NK-92 (cell line): ENCODE results near the gene REPS2.
"Not testable (repeated sequence)": the region's sequence is repeated elsewhere in the genome, so short reads cannot be mapped to it uniquely, and the experiment has no call there.

Experiments
- DNase-seq: peaks from one replicate; lab custom pipeline; 2025; ENCODE audit not compliant: unreplicated experiment; lab: John Stamatoyannopoulos, UW

REPS2 gene

GRCh38 chrX:16963216-16963615 is 16.8 kb downstream of the REPS2 start:
- DNase-seq, result no peak

GRCh38 chrX:16964976-16965375 is 18.5 kb downstream of the REPS2 start:
- DNase-seq, result not testable (repeated sequence)

DNA sequence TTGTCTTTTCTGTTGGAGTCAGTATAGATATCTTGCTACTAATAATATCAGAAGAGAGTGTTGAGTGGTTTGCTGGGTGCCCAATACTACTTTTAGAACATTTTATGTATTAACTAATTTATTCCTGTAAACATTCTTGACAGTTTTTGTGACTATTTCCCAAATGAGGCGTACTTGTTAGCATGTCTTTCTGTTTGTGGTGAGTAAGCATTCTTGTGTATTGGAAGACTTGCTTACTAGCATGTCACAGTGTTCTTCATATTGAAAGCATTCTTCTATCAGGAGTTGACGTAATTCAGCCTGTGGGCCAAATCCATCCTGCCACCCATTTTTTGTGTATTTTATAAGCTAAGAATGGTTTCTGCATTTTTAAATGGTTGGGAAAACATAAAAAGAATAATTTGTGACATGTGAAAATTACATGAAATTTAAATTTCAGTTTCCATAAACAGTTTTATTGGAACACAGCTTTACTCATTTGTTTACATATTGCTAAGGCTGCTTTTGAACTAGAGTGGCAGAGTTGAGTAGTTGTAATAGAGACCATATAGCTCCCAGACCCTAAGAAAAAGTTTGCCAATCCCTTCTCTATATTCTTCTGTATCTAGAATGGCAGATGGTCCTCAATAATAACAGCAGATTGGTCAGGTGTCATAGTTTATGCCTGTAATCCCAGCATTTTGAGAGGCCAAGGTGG is 20.4 kb downstream of the REPS2 start:
- no peak for DNase-seq

- DNase-seq, result not testable (repeated sequence)
Observed at GRCh38 chrX:16968753-16969152, 22.3 kb downstream of the REPS2 start.

DNA sequence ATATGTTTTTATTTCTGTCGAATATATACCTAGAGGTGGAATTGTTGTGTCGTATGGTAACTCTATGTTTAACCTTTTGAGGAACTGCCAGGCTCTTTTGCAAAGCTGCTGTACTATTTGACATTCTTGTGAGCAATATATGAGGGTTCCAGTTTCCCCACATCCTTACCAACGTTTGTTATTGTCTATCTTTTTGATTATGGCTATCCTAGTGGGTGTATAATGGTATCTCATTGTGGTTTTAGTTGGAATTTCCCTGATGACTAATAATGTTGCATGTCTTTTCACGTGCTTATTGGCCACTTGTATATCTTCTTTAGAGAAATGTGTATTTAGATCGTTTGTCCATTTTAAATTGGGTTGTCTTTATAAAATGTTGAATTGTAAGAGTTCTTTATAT is 24.5 kb downstream of the REPS2 start:
- DNase-seq, result no peak

GRCh38 chrX:16971694-16972093 is 25.2 kb downstream of the REPS2 start:
- DNase-seq, result no peak

DNA sequence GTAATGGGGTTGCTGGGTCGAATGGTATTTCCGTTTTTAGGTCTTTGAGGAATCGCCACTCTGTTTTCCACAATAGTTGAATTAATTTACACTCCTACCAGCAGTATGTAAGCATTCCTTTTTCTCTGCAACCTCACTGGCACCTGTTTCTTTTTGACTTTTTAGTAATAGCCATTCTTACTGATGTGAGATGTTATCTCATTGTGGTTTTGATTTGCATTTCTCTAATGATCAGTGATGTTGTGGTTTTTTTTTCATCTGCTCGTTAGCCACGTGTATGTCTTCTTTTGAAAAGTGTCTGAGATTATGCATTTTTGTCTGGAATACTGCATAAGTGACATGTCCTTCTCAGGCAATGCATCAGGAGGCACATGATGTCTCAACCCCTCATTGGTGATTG is 28.8 kb downstream of the REPS2 start:
- DNase-seq, result no peak

- no peak for DNase-seq
Observed at GRCh38 chrX:16977771-16978170, 31.3 kb downstream of the REPS2 start.

DNA sequence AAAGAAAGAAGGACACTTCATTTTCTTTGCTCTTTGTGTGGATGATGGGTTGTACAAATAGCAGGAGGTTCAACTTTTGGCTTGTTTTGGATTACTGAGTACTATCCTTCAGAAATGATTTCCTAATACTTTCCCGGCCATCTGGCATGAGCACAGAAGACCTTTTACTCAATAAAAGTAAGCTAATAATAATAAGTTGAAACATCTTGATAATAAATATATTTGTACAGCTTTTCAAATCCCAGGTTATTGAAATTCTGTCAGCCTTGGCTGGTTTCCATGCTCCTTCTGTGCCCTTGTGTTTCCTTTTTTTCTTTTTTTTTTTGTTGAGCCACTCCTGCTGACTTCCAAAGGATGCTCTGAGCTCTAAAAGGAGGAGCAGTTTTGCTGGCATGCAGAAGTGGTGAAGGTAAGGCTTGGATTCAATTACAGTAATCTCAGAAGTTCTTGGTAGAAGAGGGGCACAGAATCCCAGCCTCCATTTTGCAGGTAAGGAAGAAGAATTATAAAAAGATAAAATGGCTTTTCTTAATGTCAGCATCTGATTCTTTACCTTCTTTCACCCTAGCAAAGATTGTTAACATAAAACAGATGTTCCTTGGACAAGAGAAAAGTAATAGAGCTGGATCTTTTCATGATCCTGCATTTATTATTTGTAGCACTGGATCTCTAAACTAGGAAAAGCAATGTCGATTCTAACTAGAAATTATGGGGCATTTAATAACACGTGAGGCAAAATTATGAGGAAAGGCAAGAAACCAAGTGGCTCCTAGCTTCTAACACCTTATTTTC is 31.9 kb downstream of the REPS2 start:
- no peak for DNase-seq

- no peak for DNase-seq
Observed at GRCh38 chrX:16979226-16979625, 32.8 kb downstream of the REPS2 start.

DNA sequence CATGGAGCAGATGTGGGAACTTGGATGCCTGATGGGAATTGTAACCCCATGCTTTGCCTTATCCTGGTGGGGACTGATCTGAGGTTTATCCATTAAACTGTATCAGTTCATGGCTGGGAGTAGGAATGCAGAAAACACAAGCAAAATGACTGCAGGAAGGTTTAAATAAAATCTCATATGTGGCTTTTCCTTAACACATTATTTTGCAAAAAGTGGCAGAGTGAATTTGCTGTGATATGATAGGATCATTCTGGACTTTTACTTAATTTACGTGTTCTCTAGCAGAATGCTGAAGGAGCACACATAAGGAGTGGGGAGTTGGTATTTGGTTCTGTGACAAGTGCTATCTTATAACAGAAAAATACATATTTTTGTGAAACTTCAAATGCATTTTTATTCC is 34.8 kb downstream of the REPS2 start:
- DNase-seq, result no peak

DNA sequence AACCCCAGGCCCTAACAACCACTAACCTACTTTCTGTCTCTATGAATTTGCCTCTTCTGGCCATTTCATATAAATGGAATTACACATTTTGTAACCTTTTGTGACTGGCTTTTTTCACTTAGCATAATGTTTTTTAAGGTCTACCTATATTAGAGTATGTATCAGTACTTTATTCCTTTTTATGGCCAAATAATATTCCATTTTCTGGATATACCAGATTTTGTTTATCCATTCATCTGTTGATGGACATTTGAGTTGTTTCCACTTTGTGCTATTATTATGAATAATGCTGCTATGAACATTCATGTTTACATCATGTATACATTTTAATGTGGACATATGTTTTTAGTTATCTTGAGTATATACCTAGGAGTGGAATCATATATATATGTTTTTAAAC is 35.5 kb downstream of the REPS2 start:
- no peak for DNase-seq

DNA sequence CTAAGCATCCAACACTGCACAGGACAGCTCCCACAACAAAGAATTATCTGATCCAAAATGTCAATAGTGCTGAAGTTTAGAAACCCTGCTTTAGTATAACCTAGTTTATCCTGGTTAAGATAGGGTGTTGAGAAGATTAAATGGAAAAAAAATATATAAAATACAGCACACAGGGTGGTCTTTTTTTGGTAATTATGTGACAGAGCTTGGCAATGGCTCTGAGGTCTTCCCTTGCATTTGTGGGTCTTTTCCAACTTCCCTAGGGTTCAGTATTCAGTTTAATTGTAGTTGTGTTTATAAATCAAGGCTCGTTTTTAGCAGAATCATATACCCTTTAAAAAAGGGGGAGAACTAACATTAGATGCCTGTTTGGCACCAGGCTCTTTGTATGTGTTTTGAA is 36.6 kb downstream of the REPS2 start:
- no peak for DNase-seq

GRCh38 chrX:16985286-16985685 is 38.8 kb downstream of the REPS2 start:
- no peak for DNase-seq

- DNase-seq, result no peak
Observed at GRCh38 chrX:16986169-16986568, 39.7 kb downstream of the REPS2 start.

DNA sequence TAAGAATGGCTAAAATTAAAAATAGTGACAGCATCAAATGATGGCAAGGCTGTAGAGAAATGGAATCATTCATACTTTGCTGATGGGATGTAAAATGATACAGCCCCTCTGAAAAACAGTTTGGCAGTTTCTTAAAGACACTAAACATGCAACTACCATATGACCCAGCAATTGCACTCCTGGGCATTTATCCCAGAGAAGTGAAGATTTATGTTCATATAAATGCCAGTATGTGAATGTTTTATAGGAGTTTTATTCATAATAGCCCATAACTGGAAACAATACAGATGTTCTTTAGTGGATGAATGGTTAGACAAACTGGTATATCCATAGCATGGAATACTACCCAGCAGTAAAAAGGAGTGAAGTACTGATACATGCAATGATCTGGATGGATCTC is 43.3 kb downstream of the REPS2 start:
- no peak for DNase-seq

- DNase-seq, result no peak
Observed at GRCh38 chrX:16990839-16991238, 44.4 kb downstream of the REPS2 start.

GRCh38 chrX:16992445-16992844 is 46.0 kb downstream of the REPS2 start:
- DNase-seq, result no peak

DNA sequence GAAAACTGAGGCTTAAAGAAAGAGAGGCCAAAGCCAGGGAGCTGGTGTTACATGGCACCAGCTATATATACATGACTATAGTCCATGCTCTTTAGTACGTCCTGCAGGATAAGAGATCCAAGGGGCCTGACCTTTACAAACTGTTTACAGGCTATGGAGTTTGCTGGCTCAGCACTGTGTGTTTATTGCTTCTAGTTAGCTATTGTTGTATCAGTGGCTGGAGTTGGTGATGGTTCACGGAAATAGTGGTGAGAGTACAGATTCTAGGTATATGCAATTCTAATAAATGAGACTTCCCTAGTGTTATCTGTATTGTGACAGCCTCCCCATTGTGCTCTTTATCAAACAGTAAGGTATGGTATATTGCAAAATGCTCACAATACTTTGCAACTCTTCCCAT is 46.5 kb downstream of the REPS2 start:
- no peak for DNase-seq

DNA sequence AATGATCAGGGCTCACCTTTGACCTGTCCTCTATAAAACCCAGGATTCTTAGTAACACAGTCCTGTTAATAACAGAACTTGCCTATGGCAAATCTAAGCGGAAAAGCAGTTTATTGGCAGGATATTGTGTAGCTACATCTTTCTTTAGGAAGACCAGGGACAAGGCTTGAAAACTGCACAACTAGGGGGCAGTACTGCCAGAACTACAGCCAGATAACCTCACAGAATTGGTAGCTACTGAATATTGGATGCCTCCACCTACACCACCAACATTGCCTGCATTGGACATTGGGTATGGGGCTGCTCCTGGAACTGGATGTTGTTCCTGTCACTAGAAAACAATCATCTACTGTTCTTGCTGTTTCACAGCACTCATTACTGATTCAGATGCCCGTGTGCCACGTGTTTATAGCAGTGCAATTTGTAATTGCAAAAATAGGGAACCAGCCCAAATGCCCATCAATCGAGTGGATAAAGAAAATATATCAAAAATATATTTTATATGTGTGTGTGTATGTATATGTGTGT is 47.4 kb downstream of the REPS2 start:
- no peak for DNase-seq

DNA sequence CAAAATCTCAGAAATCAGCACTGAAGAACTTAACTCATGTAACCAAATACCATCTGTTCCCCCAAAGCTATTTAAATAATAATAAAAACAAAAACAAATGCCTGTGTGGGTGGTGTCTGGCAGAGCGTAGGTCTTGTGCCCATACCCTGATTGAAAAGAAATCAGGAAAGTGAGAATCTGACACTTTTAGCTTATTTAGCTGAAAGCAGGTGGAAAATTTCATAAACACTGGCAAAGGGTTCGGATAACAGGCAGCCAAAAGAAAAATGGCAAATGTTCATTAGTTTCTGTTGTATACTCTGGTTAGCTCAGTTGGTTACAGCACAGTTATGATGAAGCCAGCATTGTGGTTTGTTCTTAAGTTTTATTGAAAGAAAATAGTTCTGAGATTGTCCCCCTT is 48.3 kb downstream of the REPS2 start:
- no peak for DNase-seq

- no peak for DNase-seq
Observed at GRCh38 chrX:16997313-16997712, 50.9 kb downstream of the REPS2 start.
